PC-3 (cell line): ENCODE measurements around the gene TFF3.

ENCODE experiments used
- CTCF ChIP-seq: fragments of 300-600 bp; sonication (generic); conservative IDR thresholded peaks from 2 replicates; pipeline ENCODE4 v1.5.1; 2017; ENCODE audit warnings: antibody characterized with exemption, low read depth, mild to moderate bottlenecking, low read length
- EZH2 ChIP-seq: fragments of 300-600 bp; sonication (generic); IDR thresholded peaks from one replicate; pipeline ENCODE4 v1.6.1; 2017; ENCODE audit warnings: antibody characterized with exemption, mild to moderate bottlenecking, low read length; ENCODE audit not compliant: unreplicated experiment
- EZH2phosphoT487 ChIP-seq: fragments of 300-600 bp; sonication (generic); IDR thresholded peaks from 2 replicates; pipeline ENCODE4 v1.6.1; 2018; ENCODE audit warnings: mild to moderate bottlenecking, antibody characterized with exemption, low read length, borderline replicate concordance

GRCh38 chr21:42276526-42277154 lies 38.6 kb downstream of the TFF3 start:
- TF ChIP-seq CTCF (peak; percentile 23; the same call in 1 of the 2 replicates), EZH2 (no peak), EZH2phosphoT487 (no peak)
